Skeletal muscle satellite cell (primary cell): ENCODE data around the gene UBE3A.

Source experiments
- H3K27me3 ChIP-seq: 2 replicates; pipeline ENCODE4 v1.7.0; 2013; ENCODE audit warnings: low read length; ENCODE audit not compliant: control insufficient read depth, insufficient read depth
- H3K36me3 ChIP-seq: 2 replicates; pipeline ENCODE4 v1.7.0; 2013; ENCODE audit warnings: mild to moderate bottlenecking, control low read depth, low read length; ENCODE audit not compliant: insufficient read depth
- H3K4me1 ChIP-seq: 2 replicates; pipeline ENCODE4 v1.7.0; 2013; ENCODE audit warnings: low read length; ENCODE audit not compliant: control insufficient read depth, insufficient read depth
- H3K4me2 ChIP-seq: 2 replicates; pipeline ENCODE4 v1.7.0; 2013; ENCODE audit warnings: mild to moderate bottlenecking, low read length
- H3K4me3 ChIP-seq: 2 replicates; pipeline ENCODE4 v1.7.0; 2013; ENCODE audit warnings: low read length
- H3K9ac ChIP-seq: 2 replicates; pipeline ENCODE4 v1.7.0; 2013; ENCODE audit warnings: mild to moderate bottlenecking, low read depth, low read length, moderate library complexity
- H3K9me3 ChIP-seq: replicated peaks from 2 replicates; pipeline ENCODE4 v1.7.0; 2013; ENCODE audit warnings: mild to moderate bottlenecking, control low read depth, low read length

The UBE3A gene

DNA sequence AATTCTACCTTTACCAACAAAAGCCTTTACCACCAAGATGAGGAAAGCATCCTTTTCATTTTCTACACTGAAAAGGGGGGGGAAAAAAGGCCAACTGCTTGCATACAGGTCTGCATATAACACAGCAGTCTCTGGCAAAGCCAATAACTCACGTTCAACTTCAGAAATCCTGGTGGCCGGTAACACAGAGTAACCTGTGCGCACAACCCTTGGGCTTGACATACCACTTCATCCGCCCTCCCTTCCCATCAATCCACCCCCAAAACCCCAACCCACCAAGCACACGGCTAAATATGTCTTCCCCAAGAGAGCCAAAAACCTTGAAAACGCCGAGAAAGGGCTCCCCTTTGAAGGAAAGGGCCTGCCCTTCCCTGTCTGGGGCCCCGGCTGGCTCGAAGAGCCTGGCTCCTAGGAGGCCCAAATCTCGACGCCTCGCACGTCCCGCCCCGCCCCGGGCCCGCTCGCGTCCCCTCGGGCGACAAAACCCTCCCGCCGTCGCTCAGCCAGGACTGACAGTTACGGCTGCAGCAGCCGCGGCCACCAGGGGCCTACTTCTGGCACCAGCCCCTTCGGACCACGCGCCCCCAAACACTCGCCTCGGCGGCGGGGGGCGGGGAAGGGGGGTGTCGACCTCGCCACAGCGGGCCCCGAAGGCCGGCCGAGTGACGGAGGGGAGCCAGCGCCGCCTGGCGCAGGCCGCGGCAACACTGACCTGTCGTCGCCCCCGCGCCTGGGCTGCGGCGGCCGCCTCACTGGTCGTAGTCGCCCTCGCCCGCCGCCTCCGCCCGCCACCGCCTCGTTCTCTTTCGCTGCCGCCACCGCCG, 835 bp downstream of the UBE3A start:
- H3K27me3 ChIP-seq = no peaks in the 10 kb centered on the region
- H3K36me3 ChIP-seq = peaks cover 8% of the 10 kb centered on the region
- H3K4me2 ChIP-seq = peak overlapping the region; percentile 95
- H3K9me3 ChIP-seq = no peaks in the 10 kb centered on the region
- peak overlapping the region; percentile 100 for H3K9ac ChIP-seq
- H3K4me1 ChIP-seq = peaks cover 17% of the 10 kb centered on the region
- peak overlapping the region; percentile 99 for H3K4me3 ChIP-seq

DNA sequence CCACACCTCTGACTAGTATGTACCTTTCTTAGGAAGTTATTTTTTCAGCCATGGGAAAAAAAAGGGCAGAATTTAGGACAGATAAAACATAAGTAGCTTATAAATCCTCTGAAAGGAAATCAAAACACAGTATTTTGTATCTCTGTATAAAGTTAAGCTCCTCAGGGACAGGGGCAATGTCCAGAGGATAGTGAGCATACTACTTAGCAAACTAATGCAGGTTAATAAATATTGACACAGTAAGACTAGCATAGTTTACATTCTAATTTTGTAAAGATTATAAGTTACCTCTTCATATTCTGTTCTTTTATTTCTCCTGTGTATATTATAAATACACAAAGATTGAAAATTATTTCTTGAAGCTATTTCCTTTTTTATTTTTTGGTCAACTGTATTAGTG, 2.1 kb downstream of the UBE3A start:
- peak overlapping the region; percentile 100 for H3K9ac ChIP-seq
- peak overlapping the region; percentile 99 for H3K4me3 ChIP-seq
- H3K27me3 ChIP-seq = no peaks in the 10 kb centered on the region
- H3K4me2 ChIP-seq = peak overlapping the region; percentile 95
- peaks cover 8% of the 10 kb centered on the region for H3K36me3 ChIP-seq
- peaks cover 17% of the 10 kb centered on the region for H3K4me1 ChIP-seq
- H3K9me3 ChIP-seq = no peaks in the 10 kb centered on the region

DNA sequence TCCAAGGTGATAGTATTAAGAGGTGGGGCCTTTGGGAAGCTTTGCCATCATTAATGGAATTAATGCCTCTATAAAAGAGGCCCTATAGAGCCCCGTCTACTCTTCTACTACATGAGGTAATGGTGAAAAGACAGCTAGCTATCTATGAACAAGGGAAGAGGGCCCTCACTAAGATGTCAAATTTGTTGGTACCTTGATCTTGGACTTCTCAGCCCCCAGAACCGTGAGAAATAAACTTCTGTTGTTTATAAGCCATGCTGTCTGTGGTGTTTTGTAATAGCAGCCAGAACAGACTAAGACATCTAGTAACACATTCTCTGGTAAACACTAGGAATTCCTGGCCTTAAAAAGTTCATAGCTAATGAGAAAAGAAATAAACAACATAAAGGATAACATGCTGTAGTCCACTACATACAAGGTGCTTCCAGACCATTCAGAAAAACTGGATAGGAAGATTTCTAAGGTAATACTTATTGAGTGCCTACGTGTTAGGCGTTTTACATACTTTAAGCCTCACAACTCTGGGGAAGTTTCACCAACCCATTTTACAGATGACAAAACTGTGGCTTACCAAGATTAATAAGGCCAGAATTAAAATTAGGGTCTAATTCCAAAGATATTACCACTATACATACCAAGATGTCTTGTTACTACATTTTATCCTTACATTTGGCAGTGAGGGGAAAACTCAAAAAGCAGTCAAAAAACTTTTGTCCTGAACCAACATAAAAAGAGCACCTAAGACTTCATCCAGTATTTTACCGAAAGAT, 3.2 kb downstream of the UBE3A start:
- Histone ChIP-seq H3K9ac (no peak overlapping the region), H3K4me1 (peaks cover 17% of the 10 kb centered on the region), H3K9me3 (no peaks in the 10 kb centered on the region), H3K4me2 (peak overlapping the region; percentile 95), H3K27me3 (no peaks in the 10 kb centered on the region), H3K36me3 (peaks cover 8% of the 10 kb centered on the region), H3K4me3 (no peak overlapping the region)

DNA sequence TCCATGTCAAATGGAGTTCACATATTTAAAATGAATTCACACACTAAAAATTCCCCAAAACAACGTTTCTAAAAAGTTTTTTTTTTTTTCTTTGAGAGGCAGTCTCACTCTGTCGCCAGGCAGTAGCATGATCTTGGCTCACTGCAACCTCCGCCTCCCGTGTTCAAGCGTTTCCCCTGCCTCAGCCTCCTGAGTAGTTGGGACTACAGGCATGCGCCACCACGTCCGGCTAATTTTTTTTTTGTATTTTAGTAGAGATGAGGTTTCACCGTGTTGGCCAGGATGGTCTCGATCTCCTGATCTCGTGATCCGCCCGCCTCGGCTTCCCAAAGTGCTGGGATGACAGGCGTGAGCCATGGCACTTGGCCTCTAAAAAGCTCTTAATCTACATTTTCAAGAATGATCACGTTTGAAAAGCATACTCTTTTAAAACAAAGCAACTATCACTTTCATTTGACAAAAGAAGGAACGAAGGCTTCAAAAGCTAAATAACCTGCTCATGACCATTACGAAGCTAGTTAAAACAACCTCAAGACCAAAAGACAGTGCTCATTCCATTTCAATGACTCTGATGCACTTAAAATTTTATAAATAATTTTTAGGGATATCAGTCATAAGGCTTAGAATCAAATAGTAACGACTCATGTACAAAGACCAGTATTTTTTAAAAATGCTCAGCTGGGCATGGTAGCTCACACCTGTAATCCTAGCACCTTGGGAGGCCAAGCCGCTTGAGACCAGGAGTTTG, 5.5 kb downstream of the UBE3A start:
- H3K4me1 ChIP-seq = peaks cover 17% of the 10 kb centered on the region
- H3K9me3 ChIP-seq = no peaks in the 10 kb centered on the region
- peaks cover 8% of the 10 kb centered on the region for H3K36me3 ChIP-seq
- no peak overlapping the region for H3K4me3 ChIP-seq
- no peak overlapping the region for H3K4me2 ChIP-seq
- no peaks in the 10 kb centered on the region for H3K27me3 ChIP-seq
- H3K9ac ChIP-seq = no peak overlapping the region

DNA sequence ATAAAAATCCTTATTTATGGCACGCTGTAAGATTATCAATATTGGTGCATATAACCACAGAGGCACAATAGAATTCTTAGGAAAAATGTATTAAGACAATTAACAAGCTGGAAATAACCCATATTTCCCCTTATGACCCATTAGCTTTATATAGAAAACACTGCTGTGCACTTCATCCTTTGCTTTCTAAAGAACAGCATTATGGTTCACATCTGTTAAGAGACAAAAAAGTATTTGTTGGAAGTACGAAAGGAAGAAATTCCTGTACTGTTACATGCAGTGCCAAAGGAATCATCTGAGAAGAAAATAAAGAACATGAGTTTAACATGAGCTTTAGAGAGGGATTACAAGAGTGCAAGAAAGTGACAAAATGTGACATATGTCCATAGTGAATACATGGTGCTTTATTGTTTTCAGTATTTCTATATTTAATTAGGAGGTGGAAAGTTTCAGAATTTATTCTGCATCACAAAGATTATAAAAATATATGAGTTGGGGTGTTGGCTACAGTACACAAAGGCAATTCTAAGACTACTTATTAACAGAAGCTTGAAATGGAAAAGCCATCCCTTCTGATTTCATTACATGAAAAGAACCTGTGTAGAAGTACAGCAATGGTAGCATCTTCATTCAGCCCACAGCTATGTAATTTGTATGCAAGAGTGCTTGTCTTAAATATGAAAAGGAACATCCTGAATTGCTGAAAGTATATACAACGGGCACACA, 6.8 kb downstream of the UBE3A start:
- peaks cover 15% of the 10 kb centered on the region for H3K4me1 ChIP-seq
- no peak overlapping the region for H3K9ac ChIP-seq
- H3K4me2 ChIP-seq = no peak overlapping the region
- peaks cover 8% of the 10 kb centered on the region for H3K36me3 ChIP-seq
- no peaks in the 10 kb centered on the region for H3K27me3 ChIP-seq
- no peak overlapping the region for H3K4me3 ChIP-seq
- H3K9me3 ChIP-seq = no peaks in the 10 kb centered on the region

DNA sequence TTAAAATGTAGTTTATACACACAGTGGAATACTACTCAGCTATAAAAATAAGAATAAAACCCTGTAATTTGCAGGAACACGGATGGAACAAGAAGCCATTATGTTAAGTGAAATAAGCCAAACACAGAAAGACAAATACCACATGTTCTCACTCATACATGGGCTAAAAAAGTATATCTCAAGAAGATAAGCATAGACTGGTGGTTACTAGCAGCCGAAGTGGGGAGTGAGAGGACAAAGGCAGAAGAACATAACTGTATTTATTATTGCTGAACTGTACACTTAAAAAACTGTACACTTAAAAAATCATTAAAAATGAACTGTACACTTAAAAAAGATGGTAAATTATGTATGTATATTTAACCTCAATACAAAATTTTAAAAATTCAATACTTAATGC, 11.0 kb downstream of the UBE3A start:
- no peaks in the 10 kb centered on the region for H3K27me3 ChIP-seq
- H3K36me3 ChIP-seq = no peaks in the 10 kb centered on the region
- H3K4me2 ChIP-seq = no peak overlapping the region
- H3K9me3 ChIP-seq = no peaks in the 10 kb centered on the region
- no peaks in the 10 kb centered on the region for H3K4me1 ChIP-seq
- H3K4me3 ChIP-seq = no peak overlapping the region
- H3K9ac ChIP-seq = no peak overlapping the region

DNA sequence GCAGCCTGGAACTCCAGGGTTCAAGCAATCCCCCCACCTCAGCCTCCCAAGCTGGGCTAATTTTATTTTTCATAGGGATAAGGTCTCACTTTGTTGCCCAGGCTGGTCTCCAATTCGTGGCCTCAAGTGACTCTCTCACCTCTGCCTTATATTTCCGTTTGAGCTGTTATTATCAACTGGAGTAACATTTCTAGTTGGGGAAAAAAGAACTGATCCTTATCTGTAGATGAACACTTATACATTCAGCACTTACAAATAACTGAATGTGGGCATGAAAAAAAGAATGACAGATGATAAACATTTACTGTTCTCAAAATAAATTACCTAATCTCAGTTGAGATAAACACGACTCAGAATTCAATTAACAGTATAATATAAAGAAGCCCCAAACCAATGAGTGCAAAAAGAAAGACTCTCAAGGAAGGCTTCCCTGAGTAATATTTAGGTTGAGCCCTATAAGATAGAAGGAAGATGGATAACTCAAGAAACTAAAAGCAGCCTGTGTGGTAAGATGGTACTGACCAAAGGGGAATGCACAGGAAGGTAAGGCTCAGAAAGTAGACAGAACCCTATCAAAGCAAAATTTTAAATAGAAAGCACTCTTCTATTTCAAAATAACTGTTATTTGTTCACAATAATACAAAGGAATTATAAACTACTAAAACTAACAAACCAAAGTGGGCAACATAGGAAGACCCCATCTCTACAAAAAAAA, 11.8 kb downstream of the UBE3A start:
- Histone ChIP-seq H3K9ac (no peak overlapping the region), H3K4me3 (no peak overlapping the region), H3K4me1 (no peaks in the 10 kb centered on the region), H3K27me3 (no peaks in the 10 kb centered on the region), H3K4me2 (no peak overlapping the region), H3K36me3 (no peaks in the 10 kb centered on the region), H3K9me3 (no peaks in the 10 kb centered on the region)

DNA sequence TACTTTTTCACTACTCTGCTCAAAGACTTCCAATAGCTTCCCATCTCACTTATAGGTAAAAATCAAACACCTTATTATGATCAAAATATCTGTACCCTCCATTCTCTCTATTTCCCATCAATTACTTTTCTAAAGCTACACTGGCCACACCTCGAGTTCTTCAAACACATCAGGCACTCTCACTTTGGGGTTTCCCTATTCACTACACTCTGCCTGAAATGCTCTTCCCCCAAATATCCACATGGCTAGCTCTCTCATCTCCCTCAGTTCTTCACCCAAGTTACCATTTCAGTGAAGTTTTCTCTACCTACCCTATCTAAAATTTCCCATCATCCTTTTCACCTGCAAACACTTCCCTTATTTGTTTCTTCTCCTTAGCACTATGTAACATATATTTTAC, 14.8 kb downstream of the UBE3A start:
- H3K9ac ChIP-seq = no peak overlapping the region
- peaks cover 3% of the 10 kb centered on the region for H3K36me3 ChIP-seq
- H3K4me3 ChIP-seq = no peak overlapping the region
- H3K9me3 ChIP-seq = no peaks in the 10 kb centered on the region
- H3K27me3 ChIP-seq = no peaks in the 10 kb centered on the region
- no peaks in the 10 kb centered on the region for H3K4me1 ChIP-seq
- H3K4me2 ChIP-seq = no peak overlapping the region

DNA sequence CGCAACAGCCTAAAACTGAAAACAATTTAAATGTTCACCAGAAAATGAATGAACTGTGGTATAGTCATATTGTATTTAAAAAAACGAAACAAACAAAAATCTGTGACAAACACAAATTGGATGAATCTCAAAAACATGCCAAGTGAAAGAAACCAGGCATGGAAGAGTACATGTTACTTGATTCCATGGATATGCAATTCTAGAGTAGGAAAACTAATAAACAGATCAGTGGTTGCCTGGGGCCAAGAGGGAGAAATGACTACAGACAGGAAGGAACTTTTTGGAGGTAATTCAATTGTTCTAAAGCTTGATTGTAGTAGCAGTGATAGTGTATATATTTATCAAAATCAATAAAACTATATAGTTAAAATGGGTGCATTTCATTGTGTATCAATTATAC, 16.8 kb downstream of the UBE3A start:
- Histone ChIP-seq H3K9ac (no peak overlapping the region), H3K27me3 (no peaks in the 10 kb centered on the region), H3K4me3 (no peak overlapping the region), H3K4me2 (no peak overlapping the region), H3K36me3 (peaks cover 3% of the 10 kb centered on the region), H3K9me3 (no peaks in the 10 kb centered on the region), H3K4me1 (no peaks in the 10 kb centered on the region)

DNA sequence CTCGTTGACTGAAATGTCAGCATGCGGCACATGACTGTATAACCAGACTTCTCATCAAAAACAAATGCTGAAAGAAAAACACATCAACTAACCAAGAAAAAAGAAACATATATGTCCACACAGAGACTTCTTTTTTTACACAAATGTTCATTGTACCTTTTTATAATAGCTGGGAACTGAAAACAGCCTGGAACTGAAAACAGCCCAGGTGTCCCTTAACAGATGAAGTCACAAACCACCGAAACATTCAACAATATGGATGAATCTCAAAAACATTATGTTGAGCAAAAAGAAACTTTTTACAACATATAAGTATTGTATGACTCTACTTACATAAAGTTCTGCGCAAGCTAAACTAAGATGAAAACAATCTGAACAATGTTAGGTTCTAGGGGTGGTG, 20.6 kb downstream of the UBE3A start:
- no peaks in the 10 kb centered on the region for H3K9me3 ChIP-seq
- no peak overlapping the region for H3K4me3 ChIP-seq

More for the DNA sequence above, 20.6 kb downstream of the UBE3A start:
- H3K4me2 ChIP-seq = no peak overlapping the region
- H3K4me1 ChIP-seq = peaks cover 6% of the 10 kb centered on the region
- no peak overlapping the region for H3K9ac ChIP-seq
- H3K27me3 ChIP-seq = no peaks in the 10 kb centered on the region
- H3K36me3 ChIP-seq = peaks cover 3% of the 10 kb centered on the region
